ENCODE data around the gene IL25.
A peak's percentile ranks its signal among the peaks of the same experiment; 100 is the strongest.
"Not testable (repeated sequence)": the region's sequence is repeated elsewhere in the genome, so short reads cannot be mapped to it uniquely, and the experiment has no call there.

IL25 gene

GRCh38 chr14:23376482-23377197, 4.0 kb downstream of the IL25 start, which contains the start of gene CMTM5:
Gene CMTM5 (plus strand): TSS chr14:23377046. CDS start chr14:23377252, 206 bp downstream.
- DNase-seq: no peak

- DNase-seq: no peak
Measured at GRCh38 chr14:23377198-23377550, 4.6 kb downstream of the IL25 start.

GRCh38 chr14:23377573-23378563, 5.3 kb downstream of the IL25 start:
- DNase-seq: no peak

GRCh38 chr14:23378612-23379220, 6.1 kb downstream of the IL25 start:
- no peak for DNase-seq

- DNase-seq: peak; percentile 22
Measured at GRCh38 chr14:23379366-23380196, 7.0 kb downstream of the IL25 start.

- DNase-seq: no peak
Measured at GRCh38 chr14:23380197-23380914, 7.7 kb downstream of the IL25 start.

GRCh38 chr14:23380976-23381375, 8.4 kb downstream of the IL25 start:
- no peak for DNase-seq

- DNase-seq: no peak
Measured at GRCh38 chr14:23381871-23382270, 9.3 kb downstream of the IL25 start.

GRCh38 chr14:23382276-23382675, 9.7 kb downstream of the IL25 start:
- DNase-seq: no peak

- no peak for DNase-seq
Measured at GRCh38 chr14:23382731-23383440, 10.3 kb downstream of the IL25 start.

- no peak for DNase-seq
Measured at GRCh38 chr14:23384364-23385080, 11.9 kb downstream of the IL25 start.

GRCh38 chr14:23385244-23385641, 12.6 kb downstream of the IL25 start:
- no peak for DNase-seq

GRCh38 chr14:23385642-23386265, 13.1 kb downstream of the IL25 start:
- DNase-seq: no peak

- not testable (repeated sequence) for DNase-seq
Measured at GRCh38 chr14:23386266-23386657, 13.7 kb downstream of the IL25 start.

GRCh38 chr14:23386999-23387398, 14.4 kb downstream of the IL25 start:
- DNase-seq: no peak

GRCh38 chr14:23387916-23388882, 15.6 kb downstream of the IL25 start:
- DNase-seq: no peak

GRCh38 chr14:23388996-23389395, 16.4 kb downstream of the IL25 start:
- DNase-seq: no peak

GRCh38 chr14:23389396-23389795, 16.8 kb downstream of the IL25 start:
- no peak for DNase-seq

- DNase-seq: not testable (repeated sequence)
Measured at GRCh38 chr14:23389871-23390270, 17.3 kb downstream of the IL25 start.

Measured in T1000 (cell line).